MM.1S (cell line): ENCODE results near the gene GUCY1A2.

Experiments used
- DNase-seq: peaks from one replicate; pipeline ENCODE4 v3.0.0-alpha.2; 2015
- H2AFZ ChIP-seq: fragments of 300-600 bp; sonication (generic); 2 replicates; pipeline ENCODE4 v1.6.0; 2016; ENCODE audit warnings: antibody characterized with exemption, low read length
- H3F3A ChIP-seq: fragments of 300-600 bp; sonication (generic); 2 replicates; pipeline ENCODE4 v1.6.1; 2016; ENCODE audit warnings: mild to moderate bottlenecking, antibody characterized with exemption, low read length, moderate library complexity, mixed read lengths; ENCODE audit not compliant: insufficient read depth
- H3K27ac ChIP-seq: fragments of 300-600 bp; sonication (generic); 2 replicates; pipeline ENCODE4 v1.5.1; 2016; ENCODE audit warnings: mild to moderate bottlenecking, low read length
- H3K27me3 ChIP-seq: fragments of 300-600 bp; sonication (generic); replicated peaks from 2 replicates; pipeline ENCODE4 v1.6.0; 2016; ENCODE audit warnings: low read length; ENCODE audit not compliant: insufficient read depth
- H3K36me3 ChIP-seq: fragments of 300-600 bp; sonication (generic); replicated peaks from 2 replicates; pipeline ENCODE4 v1.6.1; 2016; ENCODE audit warnings: mild to moderate bottlenecking, low read length, mixed read lengths; ENCODE audit not compliant: insufficient read depth
- H3K4me1 ChIP-seq: fragments of 300-600 bp; sonication (generic); 2 replicates; pipeline ENCODE4 v1.6.1; 2016; ENCODE audit warnings: low read length, mixed read lengths
- H3K4me2 ChIP-seq: fragments of 300-600 bp; sonication (generic); 2 replicates; pipeline ENCODE4 v1.6.0; 2016; ENCODE audit warnings: low read depth, low read length
- H3K4me3 ChIP-seq: fragments of 300-600 bp; sonication (generic); 2 replicates; pipeline ENCODE4 v1.5.1; 2016; ENCODE audit warnings: low read length, mixed read lengths
- H3K79me2 ChIP-seq: fragments of 300-600 bp; sonication (generic); 2 replicates; pipeline ENCODE4 v1.6.1; 2016; ENCODE audit warnings: mixed run types, low read length, mixed read lengths
- H3K9ac ChIP-seq: fragments of 300-600 bp; sonication (generic); 2 replicates; pipeline ENCODE4 v1.6.1; 2016; ENCODE audit warnings: low read length, mixed read lengths
- H3K9me2 ChIP-seq: fragments of 300-600 bp; sonication (generic); replicated peaks from 2 replicates; pipeline ENCODE4 v1.6.1; 2016; ENCODE audit warnings: mild to moderate bottlenecking, low read length, mixed read lengths; ENCODE audit not compliant: insufficient read depth
- H3K9me3 ChIP-seq: fragments of 300-600 bp; sonication (generic); replicated peaks from 2 replicates; pipeline ENCODE4 v1.6.1; 2016; ENCODE audit warnings: mild to moderate bottlenecking, low read length, mixed read lengths; ENCODE audit not compliant: insufficient read depth
- H4K20me1 ChIP-seq: fragments of 300-600 bp; sonication (generic); 2 replicates; pipeline ENCODE4 v1.6.1; 2016; ENCODE audit warnings: mild to moderate bottlenecking, low read length, moderate library complexity, mixed read lengths; ENCODE audit not compliant: insufficient read depth
- EZH2 ChIP-seq: fragments of 300-600 bp; sonication (generic); optimal IDR thresholded peaks from 2 replicates; pipeline ENCODE3; 2017; ENCODE audit warnings: low read depth, mild to moderate bottlenecking, antibody characterized with exemption, low read length, mixed read lengths
- EZH2phosphoT487 ChIP-seq: fragments of 300-600 bp; sonication (generic); IDR thresholded peaks from 2 replicates; pipeline ENCODE4 v1.6.1; 2018; ENCODE audit warnings: antibody characterized with exemption, low read length
- TF ChIP-seq, protein P1 (sequence below): fragments of 300-600 bp; sonication (generic); IDR thresholded peaks from 2 replicates; pipeline ENCODE4 v1.5.1; 2016; ENCODE audit warnings: antibody characterized with exemption, low read length, mixed read lengths

Gene GUCY1A2

DNA sequence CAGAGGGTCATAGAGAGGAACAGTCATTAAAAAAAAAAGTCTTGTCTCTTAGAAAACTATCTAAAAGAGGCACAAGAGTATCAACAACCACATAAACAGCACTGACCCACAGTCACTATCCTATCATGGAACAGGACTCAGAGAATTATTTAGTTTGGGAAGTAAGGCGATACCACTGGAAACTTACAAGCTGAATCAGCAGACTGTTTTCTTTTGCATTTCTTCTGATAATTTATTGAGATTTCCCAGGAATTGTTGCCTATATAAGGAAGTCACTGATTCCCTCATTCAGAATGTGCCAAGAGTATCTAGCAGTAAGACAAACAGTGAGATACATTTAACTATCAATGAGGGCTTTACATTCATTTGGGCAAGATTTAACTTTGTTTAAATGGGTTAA is 304.1 kb downstream of the GUCY1A2 start:
- H3K27ac ChIP-seq: no peak overlapping the region

DNA sequence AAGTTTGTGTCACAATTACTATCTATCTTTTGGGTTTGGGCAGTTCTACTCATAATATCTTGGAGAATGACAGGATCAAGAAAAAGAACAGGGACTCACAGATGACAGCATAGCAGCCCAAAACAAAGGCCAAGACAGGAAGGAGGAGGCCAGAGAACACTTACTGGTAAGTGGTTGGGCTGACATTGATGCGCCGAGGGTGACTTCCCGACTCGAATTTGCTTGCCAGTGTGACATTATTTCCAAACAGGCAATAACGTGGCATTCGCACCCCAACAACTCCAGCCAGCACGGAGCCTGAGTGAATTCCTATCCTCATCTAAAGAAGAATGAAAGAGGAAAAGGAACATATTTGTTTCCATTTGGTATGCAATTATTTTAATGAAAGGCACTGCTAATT is 309.9 kb downstream of the GUCY1A2 start:
- H3K9ac ChIP-seq: no peak overlapping the region
- TF ChIP-seq, protein P1, sequence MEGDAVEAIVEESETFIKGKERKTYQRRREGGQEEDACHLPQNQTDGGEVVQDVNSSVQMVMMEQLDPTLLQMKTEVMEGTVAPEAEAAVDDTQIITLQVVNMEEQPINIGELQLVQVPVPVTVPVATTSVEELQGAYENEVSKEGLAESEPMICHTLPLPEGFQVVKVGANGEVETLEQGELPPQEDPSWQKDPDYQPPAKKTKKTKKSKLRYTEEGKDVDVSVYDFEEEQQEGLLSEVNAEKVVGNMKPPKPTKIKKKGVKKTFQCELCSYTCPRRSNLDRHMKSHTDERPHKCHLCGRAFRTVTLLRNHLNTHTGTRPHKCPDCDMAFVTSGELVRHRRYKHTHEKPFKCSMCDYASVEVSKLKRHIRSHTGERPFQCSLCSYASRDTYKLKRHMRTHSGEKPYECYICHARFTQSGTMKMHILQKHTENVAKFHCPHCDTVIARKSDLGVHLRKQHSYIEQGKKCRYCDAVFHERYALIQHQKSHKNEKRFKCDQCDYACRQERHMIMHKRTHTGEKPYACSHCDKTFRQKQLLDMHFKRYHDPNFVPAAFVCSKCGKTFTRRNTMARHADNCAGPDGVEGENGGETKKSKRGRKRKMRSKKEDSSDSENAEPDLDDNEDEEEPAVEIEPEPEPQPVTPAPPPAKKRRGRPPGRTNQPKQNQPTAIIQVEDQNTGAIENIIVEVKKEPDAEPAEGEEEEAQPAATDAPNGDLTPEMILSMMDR: no peak
- no peak for TF ChIP-seq EZH2phosphoT487
- no peak for TF ChIP-seq EZH2
- H3K9me3 ChIP-seq: no peaks in the 10 kb centered on the region
- no peaks in the 10 kb centered on the region for H3K4me1 ChIP-seq
- DNase-seq: no peak
- no peaks in the 10 kb centered on the region for H3K9me2 ChIP-seq
- H3K4me2 ChIP-seq: no peak overlapping the region
- no peak overlapping the region for H2AFZ ChIP-seq
- no peaks in the 10 kb centered on the region for H3K27me3 ChIP-seq
- H3K36me3 ChIP-seq: no peaks in the 10 kb centered on the region
- H3K79me2 ChIP-seq: no peaks in the 10 kb centered on the region
- H3K27ac ChIP-seq: no peak overlapping the region
- H3F3A ChIP-seq: no peaks in the 10 kb centered on the region
- no peaks in the 10 kb centered on the region for H4K20me1 ChIP-seq
- H3K4me3 ChIP-seq: no peak overlapping the region

More for the DNA sequence above, 304.1 kb downstream of the GUCY1A2 start:
- Histone ChIP-seq H3K9me3 (no peaks in the 10 kb centered on the region), H3K36me3 (no peaks in the 10 kb centered on the region), H3F3A (no peaks in the 10 kb centered on the region), H3K79me2 (no peaks in the 10 kb centered on the region), H2AFZ (no peak overlapping the region), H3K9ac (no peak overlapping the region), H3K9me2 (no peaks in the 10 kb centered on the region), H3K4me2 (no peak overlapping the region), H4K20me1 (no peaks in the 10 kb centered on the region), H3K27me3 (no peaks in the 10 kb centered on the region), H3K4me1 (no peaks in the 10 kb centered on the region), H3K4me3 (no peak overlapping the region)
- no peak for DNase-seq
- TF ChIP-seq, protein P1: no peak
- TF ChIP-seq EZH2 (no peak), EZH2phosphoT487 (no peak)

DNA sequence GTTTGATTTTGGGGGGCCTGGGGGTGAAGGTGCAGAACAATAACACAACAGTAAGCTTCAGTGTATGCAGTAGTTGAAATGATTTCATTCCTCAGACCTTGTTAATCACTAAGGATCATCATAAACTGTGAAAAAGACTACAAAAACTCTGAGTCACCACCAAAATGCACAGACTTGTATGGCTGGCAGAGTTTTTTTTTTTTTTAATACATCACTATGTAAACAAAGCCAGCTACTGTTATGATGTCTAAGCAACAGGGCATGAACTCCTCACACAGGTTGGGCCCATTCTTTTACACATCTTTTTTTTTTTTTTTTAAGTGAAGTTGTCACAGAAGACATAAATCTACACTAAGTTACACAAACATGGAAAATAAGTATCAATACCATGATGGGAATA is 311.9 kb downstream of the GUCY1A2 start:
- Histone ChIP-seq H3K9me3 (no peaks in the 10 kb centered on the region), H4K20me1 (no peaks in the 10 kb centered on the region), H3K4me2 (no peak overlapping the region), H3K9ac (no peak overlapping the region), H3K27ac (no peak overlapping the region), H3F3A (no peaks in the 10 kb centered on the region), H3K4me3 (no peak overlapping the region), H3K4me1 (no peaks in the 10 kb centered on the region), H3K9me2 (no peaks in the 10 kb centered on the region), H2AFZ (no peak overlapping the region), H3K79me2 (no peaks in the 10 kb centered on the region), H3K36me3 (no peaks in the 10 kb centered on the region), H3K27me3 (no peaks in the 10 kb centered on the region)
- TF ChIP-seq, protein P1: no peak
- no peak for TF ChIP-seq EZH2phosphoT487
- no peak for TF ChIP-seq EZH2
- DNase-seq: no peak
